Endothelial cell of umbilical vein (primary cell): Measurements from ENCODE around the gene PLD1. TPM values are rescaled to one million over a fixed set of nuclear protein-coding genes. Genes with fewer than 3 reads are reported as not detected.

Experiments
- BruUV-seq: library from RNA; stranded (reverse); fragments of 400-500 nt; replicated peaks from 2 replicates; lab custom pipeline; 2021; lab: Mats Ljungman, UMichigan
- CTCF ChIA-PET: fragments of 300-600, 350-600 bp; sonication (Branson Sonifier 250); formaldehyde crosslinking; loops from one replicate; lab custom pipeline; 2021; ENCODE audit warnings: antibody characterized with exemption, inconsistent platforms; lab: Charles Lee
- POLR2A ChIA-PET: fragments of 300-600, 350-600 bp; sonication (Branson Sonifier 250); formaldehyde crosslinking; loops from one replicate; lab custom pipeline; 2021; ENCODE audit warnings: antibody characterized with exemption, inconsistent platforms; lab: Charles Lee
- DNase-seq: peaks from one replicate; pipeline ENCODE4 v3.0.0-alpha.2; 2011; ENCODE audit warnings: low read depth, low spot score
- FAIRE-seq: peaks from 2 replicates; lab custom pipeline; 2011; peaks lifted over from hg19 to GRCh38; lab: Jason Lieb, UNC
- H2AFZ ChIP-seq: 2 replicates; pipeline ENCODE4 v1.6.0; 2012; ENCODE audit warnings: low read depth, low read length, control low read depth, inconsistent platforms
- H3K27ac ChIP-seq: 2 replicates; pipeline ENCODE4 v1.5.1; 2011; ENCODE audit warnings: low read depth, mild to moderate bottlenecking, control low read depth, low read length, moderate library complexity; ENCODE audit not compliant: insufficient read depth
- H3K27me3 ChIP-seq, 2 experiments: 2 replicates each; pipeline versions ENCODE4 v1.6.0 to v1.6.1; 2011; ENCODE audit warnings: low read length in 2 of 2, mixed read lengths in 1 of 2; ENCODE audit not compliant: control insufficient read depth in 2 of 2, insufficient read depth in 2 of 2
- H3K36me3 ChIP-seq, 2 experiments: 2 replicates in 1 of 2; 3 replicates in 1 of 2; pipeline ENCODE4 v1.5.1; 2011; ENCODE audit warnings: low read length in 2 of 2, mild to moderate bottlenecking in 1 of 2, moderate library complexity in 1 of 2; ENCODE audit not compliant: control insufficient read depth in 2 of 2, insufficient read depth in 2 of 2; ENCODE audit errors: extremely low read depth in 1 of 2
- H3K4me1 ChIP-seq: 3 replicates; pipeline ENCODE4 v1.5.1; 2011; ENCODE audit warnings: mild to moderate bottlenecking, low read length; ENCODE audit not compliant: control insufficient read depth, insufficient read depth; ENCODE audit errors: extremely low read depth
- H3K4me2 ChIP-seq: 2 replicates; pipeline ENCODE4 v1.6.1; 2011; ENCODE audit warnings: low read length, control low read depth, mixed read lengths; ENCODE audit not compliant: insufficient read depth
- H3K4me3 ChIP-seq, 3 experiments: fragments of 200-600 bp in 1 of 3; sonication (generic), shearing (Covaris generic) in 1 of 3; replicated peaks in 1 of 3; 2 replicates each; pipeline ENCODE4 v1.5.1; 2011 to 2016; ENCODE audit warnings: control low read depth in 3 of 3, low read length in 3 of 3, mild to moderate bottlenecking in 2 of 3, inconsistent platforms in 1 of 3, low read depth in 1 of 3, moderate library complexity in 1 of 3; ENCODE audit not compliant: insufficient read depth in 1 of 3
- H3K79me2 ChIP-seq: 2 replicates; pipeline ENCODE4 v1.6.0; 2012; ENCODE audit warnings: low read length, inconsistent platforms; ENCODE audit not compliant: control insufficient read depth, insufficient read depth
- H3K9ac ChIP-seq: replicated peaks from 2 replicates; pipeline ENCODE3; 2011; ENCODE audit warnings: low read length, control low read depth; ENCODE audit not compliant: insufficient read depth; ENCODE audit errors: extremely low read depth
- H3K9me1 ChIP-seq: replicated peaks from 3 replicates; pipeline ENCODE4 v1.6.0; 2011; ENCODE audit warnings: mild to moderate bottlenecking, low read length; ENCODE audit not compliant: control insufficient read depth, insufficient read depth; ENCODE audit errors: extremely low read depth
- H3K9me3 ChIP-seq: replicated peaks from 2 replicates; pipeline ENCODE4 v1.5.1; 2012; ENCODE audit warnings: low read length, inconsistent platforms; ENCODE audit not compliant: control insufficient read depth, insufficient read depth
- H4K20me1 ChIP-seq: replicated peaks from 2 replicates; pipeline ENCODE3; 2011; ENCODE audit warnings: mild to moderate bottlenecking, low read length; ENCODE audit not compliant: control insufficient read depth, insufficient read depth; ENCODE audit errors: extremely low read depth
- GATA2 ChIP-seq: IDR thresholded peaks from 2 replicates; pipeline ENCODE4 v1.7.0; 2011; ENCODE audit warnings: low read depth, mild to moderate bottlenecking, moderate library complexity, mixed read lengths, low read length; ENCODE audit not compliant: insufficient read length, insufficient read depth
- JUN ChIP-seq: IDR thresholded peaks from 2 replicates; pipeline ENCODE4 v1.6.1; 2011; ENCODE audit warnings: borderline replicate concordance, low read depth; ENCODE audit not compliant: insufficient read length, insufficient read depth
- POLR2AphosphoS5 ChIP-seq: IDR thresholded peaks from 2 replicates; pipeline ENCODE4 v1.6.1; 2012; ENCODE audit warnings: low read depth, mild to moderate bottlenecking, control low read depth, low read length, moderate library complexity; ENCODE audit not compliant: insufficient read depth
- dilution Hi-C: fragments of 300-500 bp; cut with MboI; formaldehyde crosslinking; loops from one replicate; pipeline ENCODE4 v1.15.0; 2019; ENCODE audit warnings: low sequenced_read_pairs; ENCODE audit not compliant: extremely low pct_ligation_motif_present
- intact Hi-C: fragments of 100-400 bp; cut with micrococcal nuclease; formaldehyde crosslinking; loops from one replicate; pipeline ENCODE4 v1.10.0; 2022
- polyA plus RNA-seq, 4 experiments: library from polyadenylated mRNA; depleted of rRNA in 3 of 4; stranded (reverse) in 3 of 4; unstranded in 1 of 4; fragments of >200 nt; gene quantifications; 2 replicates each; pipeline versions ENCODE4 v1.2.1 to v1.2.3, GENCODE V29; 2011 to 2012; ENCODE audit warnings: missing spikeins in 1 of 4
- total RNA-seq: library from RNA; stranded (reverse); gene quantifications from 2 replicates; pipeline ENCODE4 v1.2.3, GENCODE V29; 2021
- TF ChIP-seq, protein P1 (sequence below), 2 donors: IDR thresholded peaks; 1 replicate in 1 of 2; 2 replicates in 1 of 2; pipeline ENCODE4 v1.5.1; 2011; ENCODE audit warnings: low read length in 2 of 2, mild to moderate bottlenecking in 2 of 2, moderate library complexity in 2 of 2, control low read depth in 1 of 2, inconsistent platforms in 1 of 2, low read depth in 1 of 2; ENCODE audit not compliant: insufficient read depth in 1 of 2; ENCODE audit errors: extremely low read depth in 1 of 2
- TF ChIP-seq, protein P2 (sequence below): IDR thresholded peaks from 2 replicates; pipeline ENCODE4 v1.6.1; 2011; ENCODE audit not compliant: insufficient read depth, insufficient read length

Gene PLD1
- total and polyA plus RNA-seq, 2 donors (not counting 3 experiments of a cell fraction or from before 2014, with no cell fraction given) = 42.0 to 108 TPM

DNA sequence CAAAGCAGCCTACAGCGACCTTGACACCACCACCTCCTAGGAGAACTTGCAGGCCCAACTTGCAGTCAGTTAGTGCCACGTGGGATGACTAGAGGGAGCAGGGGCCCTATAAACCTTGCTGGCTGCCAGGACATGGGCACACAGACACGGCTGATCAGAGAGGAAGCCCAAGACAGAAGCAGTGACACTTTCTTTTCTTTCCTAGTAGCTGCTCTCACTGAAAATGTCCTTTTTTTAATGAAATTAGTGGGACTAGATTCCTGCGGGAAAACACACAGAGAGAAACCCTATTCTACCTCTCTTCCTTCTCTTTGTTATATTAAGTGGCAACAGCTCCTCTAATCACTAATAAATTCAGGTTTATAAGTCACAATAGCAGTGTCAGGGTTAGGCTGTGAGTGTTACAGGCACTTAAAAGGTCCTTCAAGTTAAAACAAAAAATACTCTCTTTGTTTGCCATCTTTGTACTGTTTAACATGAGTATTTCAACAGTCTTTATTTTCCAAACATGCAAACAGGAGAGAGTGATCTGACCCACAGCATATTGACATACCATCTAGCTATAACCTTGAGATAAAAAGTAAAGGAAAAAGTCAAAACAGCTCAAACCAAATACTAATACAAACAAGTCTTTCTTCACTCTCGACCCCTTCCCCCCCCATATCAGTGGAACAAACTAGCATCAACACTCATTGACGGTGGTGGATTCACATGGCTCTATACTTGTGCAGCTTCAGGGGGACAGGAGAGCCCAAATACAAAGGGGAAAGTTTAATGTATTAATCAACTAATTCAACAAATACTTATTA, 30.7 kb upstream of the PLD1 start:
- ChIA-PET POLR2A (interaction anchor here (0.7 to 1.4 kb wide), 3 partner anchors 198 to 812 kb away, joined by 3 to 5 read pairs (median 5); partner anchors contain the start of gene FNDC3B), CTCF (interaction anchor here (0.8 to 3.4 kb wide), 9 partner anchors 9 to 198 kb away, joined by 3 to 12 read pairs (median 5); partner anchors contain the start of gene FNDC3B)
- peak overlapping the region; percentile 50 for H3K4me2 ChIP-seq
- no peaks in the 10 kb centered on the region for H4K20me1 ChIP-seq
- H3K4me1 ChIP-seq = peaks cover 44% of the 10 kb centered on the region
- DNase-seq (no peak), FAIRE-seq (no peak)
- intact Hi-C loops (loop anchor here (1.0 kb wide), 2 partner anchors 20 to 126 kb away; no protein-coding TSS in a partner anchor), dilution Hi-C loops (no loop called here)
- H3K27me3 ChIP-seq = no peaks in the 10 kb centered on the region
- H3K9me3 ChIP-seq = no peaks in the 10 kb centered on the region
- no peak overlapping the region for H3K4me3 ChIP-seq
- TF ChIP-seq JUN (no peak), GATA2 (no peak), POLR2AphosphoS5 (no peak)
- TF ChIP-seq, protein P1, sequence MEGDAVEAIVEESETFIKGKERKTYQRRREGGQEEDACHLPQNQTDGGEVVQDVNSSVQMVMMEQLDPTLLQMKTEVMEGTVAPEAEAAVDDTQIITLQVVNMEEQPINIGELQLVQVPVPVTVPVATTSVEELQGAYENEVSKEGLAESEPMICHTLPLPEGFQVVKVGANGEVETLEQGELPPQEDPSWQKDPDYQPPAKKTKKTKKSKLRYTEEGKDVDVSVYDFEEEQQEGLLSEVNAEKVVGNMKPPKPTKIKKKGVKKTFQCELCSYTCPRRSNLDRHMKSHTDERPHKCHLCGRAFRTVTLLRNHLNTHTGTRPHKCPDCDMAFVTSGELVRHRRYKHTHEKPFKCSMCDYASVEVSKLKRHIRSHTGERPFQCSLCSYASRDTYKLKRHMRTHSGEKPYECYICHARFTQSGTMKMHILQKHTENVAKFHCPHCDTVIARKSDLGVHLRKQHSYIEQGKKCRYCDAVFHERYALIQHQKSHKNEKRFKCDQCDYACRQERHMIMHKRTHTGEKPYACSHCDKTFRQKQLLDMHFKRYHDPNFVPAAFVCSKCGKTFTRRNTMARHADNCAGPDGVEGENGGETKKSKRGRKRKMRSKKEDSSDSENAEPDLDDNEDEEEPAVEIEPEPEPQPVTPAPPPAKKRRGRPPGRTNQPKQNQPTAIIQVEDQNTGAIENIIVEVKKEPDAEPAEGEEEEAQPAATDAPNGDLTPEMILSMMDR (IDR thresholded peaks at IDR 0.05; ENCODE audit: extremely low read depth in 1 of 2, insufficient read depth in 1 of 2, low read depth in 1 of 2, low read length in 2 of 2) = no peak
- TF ChIP-seq, protein P2, sequence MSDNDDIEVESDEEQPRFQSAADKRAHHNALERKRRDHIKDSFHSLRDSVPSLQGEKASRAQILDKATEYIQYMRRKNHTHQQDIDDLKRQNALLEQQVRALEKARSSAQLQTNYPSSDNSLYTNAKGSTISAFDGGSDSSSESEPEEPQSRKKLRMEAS = no peak
- H3K36me3 ChIP-seq = no peaks in the 10 kb centered on the region
- no TSS peak for BruUV-seq
- H3K27ac ChIP-seq = peak overlapping the region; percentile 52
- peak overlapping the region; percentile 29 for H2AFZ ChIP-seq
- no peaks in the 10 kb centered on the region for H3K79me2 ChIP-seq
- H3K9me1 ChIP-seq = no peaks in the 10 kb centered on the region
- peak overlapping the region; percentile 11 for H3K9ac ChIP-seq
